Activated gamma-delta T cell treated with anti-CD3 and anti-CD28 coated beads, Interleukin-2, amount 50 U/mL, for 16 hours (primary cell): ENCODE measurements around the gene DEFB126.
"Not testable (repeated sequence)": the region's sequence is repeated elsewhere in the genome, so short reads cannot be mapped to it uniquely, and the experiment has no call there.

Source experiments
- DNase-seq: peaks from one replicate; pipeline ENCODE4 v3.0.0-alpha.2; 2020; ENCODE audit warnings: low read depth

The DEFB126 gene

GRCh38 chr20:142290-142689 lies at the start of gene DEFB126:
Gene DEFB126, plus strand, starts transcription at chr20:142590. Its CDS starts 39 bp downstream, at chr20:142629.
- no peak for DNase-seq

- DNase-seq, result no peak
These were observed 48.7 kb upstream of the DEFB126 start for GRCh38 chr20:93641-94040.

- DNase-seq, result no peak
These were observed 47.2 kb upstream of the DEFB126 start for GRCh38 chr20:95215-95614.

- DNase-seq, result not testable (repeated sequence)
These were observed 44.7 kb upstream of the DEFB126 start for GRCh38 chr20:97691-98090.

- DNase-seq, result no peak
These were observed 40.4 kb upstream of the DEFB126 start for GRCh38 chr20:101975-102374.

GRCh38 chr20:103456-103855 lies 38.9 kb upstream of the DEFB126 start:
- DNase-seq, result no peak

- no peak for DNase-seq
These were observed 30.0 kb upstream of the DEFB126 start for GRCh38 chr20:112396-112795.

- DNase-seq, result no peak
These were observed 24.9 kb upstream of the DEFB126 start for GRCh38 chr20:117518-117917.

- DNase-seq, result not testable (repeated sequence)
These were observed 12.5 kb upstream of the DEFB126 start for GRCh38 chr20:129786-130323.

GRCh38 chr20:137668-138490 lies 4.5 kb upstream of the DEFB126 start:
- DNase-seq, result no peak

- no peak for DNase-seq
These were observed 3.5 kb downstream of the DEFB126 start for GRCh38 chr20:145877-146276.

- no peak for DNase-seq
These were observed 9.7 kb downstream of the DEFB126 start for GRCh38 chr20:152131-152530.

- DNase-seq, result no peak
These were observed 14.8 kb downstream of the DEFB126 start, which contains the start of gene DEFB127 for GRCh38 chr20:157154-157553. Gene DEFB127, plus strand, starts transcription at chr20:157454. Its CDS starts 91 bp downstream, at chr20:157545.

GRCh38 chr20:164618-165017 lies 22.2 kb downstream of the DEFB126 start:
- DNase-seq, result no peak

- DNase-seq, result no peak
These were observed 26.5 kb downstream of the DEFB126 start for GRCh38 chr20:168876-169275.

- DNase-seq, result no peak
These were observed 41.9 kb downstream of the DEFB126 start for GRCh38 chr20:184288-184687.

- no peak for DNase-seq
These were observed 45.3 kb downstream of the DEFB126 start for GRCh38 chr20:187733-188132.

- DNase-seq, result no peak
These were observed 47.2 kb downstream of the DEFB126 start, which contains the start of gene DEFB128 for GRCh38 chr20:189611-190010. Gene DEFB128, minus strand, starts transcription at chr20:189711. Its CDS starts 88 bp downstream, at chr20:189623.
